Measurements from ENCODE around the gene GPR150. TPM values are rescaled to one million over a fixed set of nuclear protein-coding genes. Genes with fewer than 3 reads are reported as not detected.

GPR150 gene
- total and polyA plus RNA-seq, 9 of the 15 experiments (the other 6 are each of a cell fraction or from before 2014, with no cell fraction given): not detected

GRCh38 chr5:95646569-95647431, 26.9 kb downstream of the GPR150 start, which contains the start of gene RFESD (continued):
- TF ChIP-seq RBM34 (IDR thresholded peaks at IDR 0.05; ENCODE audit: borderline replicate concordance, insufficient read depth, low read length) (no peak), IRF1 (CRISPR knock-in tag; IDR thresholded peaks at IDR 0.05; ENCODE audit: borderline replicate concordance) (no peak), E2F8 (IDR thresholded peaks at IDR 0.05; ENCODE audit: low read depth, partially characterized antibody) (peak; percentile 61), ZNF644 (tag; IDR thresholded peaks at IDR 0.05; ENCODE audit: low read depth) (no peak), PHTF2 (CRISPR knock-in tag; IDR thresholded peaks at IDR 0.05) (no peak), TCF7L2 (IDR thresholded peaks at IDR 0.05; ENCODE audit: low read depth, low read length) (no peak), HLTF (IDR thresholded peaks at IDR 0.05) (no peak), ZNF407 (IDR thresholded peaks at IDR 0.05; ENCODE audit: low read depth) (no peak), NEUROD1 (IDR thresholded peaks at IDR 0.05; ENCODE audit: borderline replicate concordance, low read depth, low read length, partially characterized antibody) (peak; percentile 63), CHD2 (IDR thresholded peaks at IDR 0.05; ENCODE audit: low read depth, low read length) (peak; percentile 68), ZNF239 (CRISPR knock-in tag; IDR thresholded peaks at IDR 0.05) (no peak), CREB5 (CRISPR knock-in tag; IDR thresholded peaks at IDR 0.05) (no peak)
